Iris pigment epithelial cell (primary cell): ENCODE measurements around the gene LRRC58.

Source experiments
- DNase-seq: peaks from one replicate; pipeline ENCODE4 v3.0.0-alpha.2; 2011; ENCODE audit warnings: low read depth

LRRC58 gene

DNA sequence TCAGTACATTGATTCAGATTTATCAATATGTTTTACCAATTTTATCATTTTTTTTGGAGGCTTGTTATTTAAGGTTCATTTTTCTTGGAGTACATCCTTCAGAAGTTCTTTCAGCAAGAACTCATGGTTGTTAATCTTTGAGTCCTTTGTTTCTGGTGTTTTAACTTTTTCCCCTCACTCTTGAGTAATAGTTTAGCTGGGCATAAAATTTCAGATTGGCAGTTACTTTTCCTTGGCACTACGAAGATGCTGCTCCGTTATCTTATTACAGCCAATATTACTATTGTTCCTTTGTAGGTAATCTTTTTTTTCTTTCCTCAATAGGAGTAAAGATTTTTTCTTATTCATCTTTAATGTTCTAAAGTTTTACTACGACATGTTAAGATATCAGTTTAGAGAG lies 9.8 kb downstream of the LRRC58 start:
- no peak for DNase-seq

DNA sequence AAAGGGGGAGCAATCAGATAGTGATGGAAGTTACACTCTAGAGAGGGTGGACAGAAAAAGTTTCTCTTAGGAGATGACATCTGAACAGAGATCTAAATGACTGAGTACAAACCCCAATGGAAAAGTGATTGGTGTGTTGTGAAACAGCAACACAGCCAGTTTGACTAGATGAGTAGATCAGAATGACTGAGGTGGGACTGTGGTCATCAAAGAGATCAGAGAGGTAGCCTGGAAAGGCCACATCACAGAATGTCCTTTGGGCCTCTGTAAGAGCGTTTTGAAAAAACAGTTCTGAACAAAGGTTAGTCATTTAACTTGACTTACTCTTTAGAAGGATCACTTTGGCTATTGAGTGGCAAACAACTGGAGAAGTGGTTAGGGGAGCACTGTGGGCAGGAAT lies 10.6 kb downstream of the LRRC58 start:
- DNase-seq = no peak

DNA sequence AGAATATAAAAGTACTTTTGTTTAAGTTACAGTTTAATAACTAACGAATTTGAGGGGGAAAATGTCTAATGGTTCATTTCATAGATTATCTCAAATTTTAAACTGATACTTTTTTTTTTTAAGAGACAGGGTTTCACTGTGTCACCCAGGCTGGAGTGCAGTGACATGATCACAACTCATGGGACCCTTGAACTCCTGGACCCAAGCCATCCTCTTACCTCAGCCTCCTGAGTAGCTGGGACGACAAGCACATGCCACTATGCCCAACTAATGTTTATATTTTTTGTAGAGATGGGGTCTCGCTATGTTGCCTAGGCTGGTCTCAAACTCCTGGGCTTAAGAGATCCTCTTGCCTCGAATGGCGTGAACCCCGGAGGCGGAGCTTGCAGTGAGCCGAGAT lies 16.5 kb downstream of the LRRC58 start:
- DNase-seq = no peak

DNA sequence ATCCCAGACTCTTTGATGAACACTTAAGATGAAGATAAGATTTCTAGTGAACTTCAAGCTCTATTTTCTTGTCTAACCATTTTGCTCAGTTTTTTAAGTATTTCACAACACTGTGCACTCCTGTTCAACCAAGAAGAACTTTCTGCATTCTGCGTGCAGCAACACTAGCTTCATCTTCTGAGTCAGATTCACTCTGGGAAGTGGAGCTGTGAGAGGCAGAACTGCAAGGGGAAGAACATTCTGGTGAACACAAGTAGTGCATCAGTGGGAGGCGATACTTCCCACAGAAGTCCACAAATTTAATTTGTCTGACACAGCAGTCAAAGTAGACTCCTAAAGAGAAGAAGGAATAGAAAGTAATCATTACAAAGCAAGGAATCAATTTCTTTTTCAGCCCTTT lies 18.1 kb downstream of the LRRC58 start:
- peak; percentile 31 for DNase-seq

DNA sequence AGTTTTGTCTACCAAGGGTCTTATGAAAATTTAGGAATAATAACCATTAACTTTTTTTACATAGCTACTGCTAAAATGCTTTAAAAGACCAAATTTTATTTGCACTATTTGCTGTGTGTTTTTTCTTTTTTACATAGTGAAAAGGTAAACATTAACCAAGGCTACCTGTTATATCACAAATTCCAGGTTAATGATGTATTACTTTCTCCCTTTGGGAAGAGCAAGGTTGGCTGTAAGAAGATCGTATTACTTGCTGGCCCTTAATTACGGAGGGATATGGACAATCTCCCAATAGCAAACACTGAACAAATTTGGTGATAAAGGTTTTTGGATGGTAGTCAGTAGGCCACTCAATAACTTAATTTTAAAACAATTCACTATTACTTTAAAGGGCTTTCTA lies 22.4 kb downstream of the LRRC58 start:
- no peak for DNase-seq

DNA sequence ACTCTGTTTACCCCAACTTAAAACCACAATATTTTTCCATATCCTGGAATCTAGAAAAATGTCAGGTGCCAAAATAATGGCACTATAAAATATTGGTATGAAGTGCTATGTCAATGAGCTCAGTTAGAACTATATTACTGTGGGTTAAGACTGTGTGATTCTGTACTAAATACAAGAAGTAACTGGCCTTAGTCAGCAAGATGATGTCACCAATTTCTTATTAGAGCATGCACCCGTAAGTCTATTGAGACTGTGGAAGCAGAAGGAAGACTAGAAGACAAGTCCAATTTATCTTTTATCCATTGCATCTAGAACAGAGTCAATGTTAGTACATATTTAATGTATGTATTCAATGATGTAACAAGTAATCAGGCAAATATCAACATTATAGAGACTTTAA lies 25.0 kb downstream of the LRRC58 start:
- DNase-seq = peak; percentile 41

DNA sequence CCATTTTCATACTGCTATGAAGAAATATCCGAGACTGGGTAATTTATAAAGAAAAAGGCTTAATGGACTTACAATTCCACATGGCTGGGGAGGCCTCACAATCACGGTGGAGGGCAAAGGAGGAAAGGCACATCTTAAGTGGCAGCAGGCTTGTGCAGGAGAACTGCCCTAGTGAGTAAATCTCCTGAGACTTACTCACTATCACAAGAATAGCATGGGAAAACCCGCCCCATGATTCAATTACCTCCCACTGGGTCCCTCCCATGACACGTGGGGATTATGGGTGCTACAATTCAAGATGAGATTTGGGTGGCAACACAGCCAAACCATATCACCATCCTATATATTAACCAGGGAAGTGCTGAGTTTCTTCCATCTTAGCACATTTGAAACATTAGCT lies 25.4 kb downstream of the LRRC58 start:
- DNase-seq = peak; percentile 26

DNA sequence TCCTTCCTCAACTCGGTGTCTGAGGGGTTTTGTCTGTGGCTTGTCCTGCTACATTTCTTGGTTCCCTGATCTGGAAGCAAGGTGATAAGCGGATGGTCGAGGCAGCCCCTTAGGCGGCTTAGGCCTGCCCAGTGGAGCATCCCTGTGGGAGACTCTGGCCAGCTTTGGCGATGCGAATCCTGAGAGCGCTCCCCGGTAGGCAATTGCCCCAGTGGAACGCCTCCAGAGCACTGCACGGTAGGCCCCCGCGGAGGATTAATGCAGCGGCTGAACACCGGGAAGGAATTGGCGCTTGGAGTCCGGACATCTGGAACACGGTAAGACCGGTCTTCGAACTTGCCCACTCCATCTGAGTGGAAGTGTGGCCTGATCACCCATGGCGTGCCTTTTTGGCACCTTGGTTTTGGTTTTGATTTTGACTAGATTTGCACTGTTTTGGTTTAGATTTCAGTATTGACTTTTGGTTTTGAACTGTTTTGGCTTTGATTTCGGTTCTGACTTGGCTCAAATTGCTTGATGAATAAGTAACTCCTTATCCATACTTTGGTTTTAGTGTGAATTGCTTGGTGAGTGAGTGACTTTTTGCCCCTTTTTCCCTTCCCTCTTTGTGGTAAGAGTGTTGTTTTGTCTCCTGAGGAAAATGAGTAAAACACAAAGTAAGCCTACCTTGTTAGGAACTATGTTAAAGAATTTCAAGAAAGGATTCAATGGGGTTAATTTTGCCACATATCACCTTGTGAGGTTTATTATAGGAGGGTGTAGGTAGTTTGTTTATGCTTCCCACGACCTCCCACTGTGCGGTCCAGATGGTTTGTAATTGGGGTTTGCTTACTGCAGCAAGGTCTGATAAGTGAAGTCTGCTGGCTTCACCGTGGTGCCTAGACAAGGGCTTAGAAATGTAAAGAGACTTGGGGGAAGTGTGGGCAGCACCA lies 37.0 kb downstream of the LRRC58 start:
- no peak for DNase-seq

DNA sequence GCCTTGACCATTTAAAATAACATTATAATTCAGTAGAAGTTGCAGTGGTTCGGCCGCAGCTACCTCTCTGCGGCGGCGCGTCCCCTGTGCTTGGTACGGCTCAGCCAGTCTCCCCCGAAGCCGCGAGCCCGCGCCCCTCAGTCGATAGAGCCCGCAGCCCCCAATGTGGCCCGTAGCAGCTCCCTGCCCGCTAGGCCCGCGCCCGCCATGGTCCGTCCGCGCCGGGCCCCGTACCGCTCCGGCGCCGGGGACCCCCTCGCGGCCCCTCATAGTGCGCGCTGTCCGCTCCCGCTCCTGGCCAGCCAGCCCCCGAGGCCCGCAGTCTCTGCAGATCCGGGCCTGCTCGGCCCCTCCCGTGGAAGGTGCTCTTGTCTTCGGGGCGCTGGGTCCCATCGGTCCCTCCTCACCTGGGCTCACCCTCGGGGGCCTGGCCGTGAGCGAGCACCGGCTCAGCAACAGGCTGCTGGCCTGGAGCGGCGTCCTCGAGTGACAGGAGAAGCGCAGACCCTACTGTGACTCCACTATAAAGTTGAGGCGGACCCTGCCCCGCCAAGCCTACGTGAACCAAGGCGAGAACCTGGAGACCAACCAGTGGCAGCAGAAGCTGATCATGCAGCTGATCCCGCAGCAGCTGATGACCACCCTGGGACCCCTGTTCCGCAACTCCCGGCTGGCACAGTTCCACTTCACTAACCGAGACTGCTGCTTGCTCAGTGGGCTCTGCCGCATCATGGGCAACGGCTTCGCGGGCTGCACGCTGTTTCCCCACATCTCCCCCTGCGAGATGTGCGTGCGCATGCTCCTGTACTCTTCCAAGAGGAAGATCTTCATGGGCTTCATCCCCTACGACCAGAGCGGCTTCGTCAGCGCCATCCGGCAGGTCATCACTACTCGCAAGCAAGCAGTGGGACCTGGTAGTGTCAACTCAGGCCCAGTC lies 42.4 kb downstream of the LRRC58 start:
- no peak for DNase-seq

DNA sequence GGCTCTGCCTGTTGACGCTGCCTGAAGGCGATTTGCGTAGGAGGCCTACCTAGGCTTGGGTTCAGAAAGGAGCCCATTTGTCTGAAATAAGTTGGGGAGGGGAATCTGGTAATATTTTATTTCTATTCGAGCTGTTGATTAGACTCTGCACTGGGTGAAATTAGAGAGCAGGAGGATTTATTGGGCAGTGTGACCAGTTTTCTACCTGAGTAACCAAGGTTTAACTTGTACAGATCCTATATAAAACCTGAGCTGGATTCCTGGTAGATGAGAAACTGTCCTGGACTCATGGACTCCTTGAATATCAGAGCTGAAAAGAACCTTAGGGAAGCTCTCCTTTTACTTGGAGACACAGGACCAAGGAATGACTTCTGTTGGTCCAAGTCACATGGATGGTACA lies 44.5 kb downstream of the LRRC58 start:
- DNase-seq = no peak

DNA sequence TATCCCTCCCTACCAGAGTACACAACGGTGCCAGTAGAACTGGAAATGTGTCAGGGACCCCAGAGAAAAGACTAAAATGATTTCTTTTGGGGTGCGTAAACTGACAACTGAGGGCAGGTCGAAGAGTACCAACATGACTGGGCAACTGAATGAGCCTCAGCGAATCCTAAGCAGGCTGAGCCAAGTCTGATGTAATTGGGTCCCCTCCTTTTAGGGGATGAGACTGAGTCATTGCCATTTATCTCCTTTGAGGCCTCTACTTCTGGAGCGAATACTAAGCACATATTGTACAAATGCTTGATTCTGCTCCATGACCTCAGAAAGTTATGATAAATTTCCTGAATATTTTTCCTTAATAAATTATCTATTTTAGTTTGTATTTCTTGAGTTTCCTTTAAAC lies 46.8 kb downstream of the LRRC58 start:
- DNase-seq = no peak

DNA sequence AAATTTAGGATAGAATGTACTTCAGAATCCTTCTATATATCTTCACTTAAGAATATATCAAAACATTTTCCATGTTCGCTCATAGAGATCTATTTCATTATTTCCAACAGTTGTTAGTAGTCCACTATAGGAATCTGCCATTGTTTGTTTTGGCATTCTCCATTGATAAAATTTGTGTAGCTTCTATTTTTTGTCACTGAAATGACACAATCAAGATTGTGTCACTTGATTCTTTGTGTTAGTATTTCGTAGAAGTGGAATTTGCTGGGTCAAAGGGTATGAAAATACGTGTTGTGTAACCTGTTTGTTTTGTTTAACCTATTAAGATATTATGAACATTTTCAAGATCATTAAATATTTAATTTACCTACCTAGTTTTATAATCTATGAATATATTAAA lies 48.2 kb downstream of the LRRC58 start:
- no peak for DNase-seq

DNA sequence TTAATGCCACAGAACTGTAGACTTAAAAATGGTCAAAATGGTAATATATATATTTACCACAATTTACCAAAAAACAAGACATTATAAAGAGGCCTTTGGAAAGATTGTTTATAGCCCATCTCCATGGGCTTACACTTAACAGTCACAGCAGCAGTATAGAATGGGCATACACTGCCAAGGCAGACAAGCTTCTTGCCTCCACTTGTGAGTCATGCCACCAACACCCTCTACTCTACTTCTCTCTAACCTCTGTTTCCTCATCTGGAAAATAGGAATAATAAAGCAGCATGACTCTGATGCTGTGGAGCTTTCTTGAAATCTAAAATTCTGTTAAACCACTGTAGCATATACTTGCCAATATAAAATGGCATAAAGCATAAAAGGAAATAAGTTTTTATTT lies 49.8 kb downstream of the LRRC58 start:
- DNase-seq = no peak

DNA sequence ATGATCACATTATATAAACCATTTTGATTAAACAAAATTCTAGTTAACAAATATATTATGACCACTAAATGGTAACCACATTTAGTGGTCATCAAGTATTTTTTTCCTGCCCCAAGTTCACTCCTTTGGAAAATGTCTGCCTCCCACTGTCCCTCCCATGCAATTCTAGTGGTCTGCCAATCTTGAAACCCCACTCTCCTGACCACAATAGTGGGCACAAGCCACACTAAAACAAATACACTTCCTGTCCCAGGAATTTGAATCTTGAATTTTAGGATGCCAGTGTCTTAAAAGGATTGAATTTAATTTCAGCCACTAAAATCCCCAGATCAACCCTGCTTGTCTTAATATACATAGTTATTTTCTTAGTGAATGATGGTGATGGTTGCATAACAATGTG lies 50.2 kb downstream of the LRRC58 start:
- DNase-seq = no peak

DNA sequence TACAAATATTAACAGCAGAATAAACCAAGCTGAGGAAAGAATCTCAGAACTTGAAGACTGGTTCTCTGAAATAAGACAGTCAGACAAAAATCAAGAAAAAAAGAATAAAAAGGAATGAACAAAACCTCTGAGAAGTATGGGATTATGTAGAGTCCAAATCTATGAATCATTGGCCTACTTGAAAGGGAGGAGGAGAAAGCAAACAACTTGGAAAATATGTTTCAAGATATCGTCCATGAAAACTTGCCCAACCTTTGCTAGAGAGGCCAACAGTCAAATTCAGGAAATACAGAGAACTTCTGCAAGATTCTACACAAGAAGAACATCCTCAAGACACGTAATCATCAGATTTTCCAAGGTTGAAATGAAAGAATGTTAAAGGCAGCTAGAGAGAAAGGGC lies 57.6 kb downstream of the LRRC58 start:
- peak; percentile 67 for DNase-seq

DNA sequence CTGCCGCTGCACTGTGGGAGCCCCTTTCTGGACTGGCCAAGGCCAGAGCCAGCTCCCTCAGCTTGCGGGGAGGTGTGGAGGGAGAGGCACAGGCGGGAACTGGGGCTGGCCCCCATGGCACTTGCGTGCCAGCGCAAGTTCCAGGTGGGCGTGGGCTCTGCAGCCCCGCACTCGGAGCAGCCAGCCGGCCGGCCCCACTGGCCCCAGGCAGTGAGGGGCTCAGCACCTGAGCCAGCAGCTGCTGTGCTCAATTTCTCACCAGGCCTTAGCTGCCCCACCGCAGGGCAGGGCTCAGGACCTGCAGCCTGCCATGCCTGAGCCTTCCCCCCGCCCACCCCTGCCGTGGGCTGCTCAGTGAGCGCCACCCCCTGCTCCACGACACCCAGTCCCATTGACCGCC lies 59.5 kb downstream of the LRRC58 start:
- DNase-seq = no peak

DNA sequence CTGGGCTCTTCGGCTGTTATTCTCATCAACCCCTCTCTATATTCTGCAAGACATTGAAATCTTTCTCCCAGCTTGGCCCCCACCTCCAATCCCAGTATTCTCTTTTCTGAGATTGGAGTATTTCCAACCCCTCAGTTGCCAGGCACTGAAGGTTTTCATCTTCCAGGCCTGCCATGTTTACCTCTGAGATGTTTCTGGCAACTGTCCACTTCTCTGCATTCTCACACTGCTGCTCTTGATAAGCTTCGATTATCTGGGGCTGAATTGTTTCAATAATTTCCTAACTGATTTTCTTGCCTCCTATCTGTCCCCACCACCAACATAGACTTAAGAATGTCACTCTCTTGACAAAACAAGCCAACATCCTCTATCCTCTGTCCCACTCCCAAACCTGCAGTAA lies 62.7 kb downstream of the LRRC58 start:
- DNase-seq = no peak

DNA sequence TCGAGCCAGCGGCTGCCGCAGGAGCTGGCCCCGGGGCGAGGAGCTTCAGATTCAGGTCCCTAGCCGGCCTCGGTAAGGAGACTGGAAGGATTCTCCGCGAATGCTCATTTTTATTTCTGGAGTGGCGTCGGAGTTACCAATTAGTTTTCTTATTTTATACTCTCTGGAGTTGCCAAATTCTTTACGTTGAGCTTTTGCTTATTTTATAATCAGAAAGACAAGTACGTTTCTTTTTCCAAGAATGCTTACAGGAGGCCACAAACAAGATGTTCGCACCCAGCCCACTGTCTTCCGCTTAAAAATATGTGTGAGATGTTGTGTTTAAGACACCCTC lies 63.7 kb downstream of the LRRC58 start:
- DNase-seq = no peak

DNA sequence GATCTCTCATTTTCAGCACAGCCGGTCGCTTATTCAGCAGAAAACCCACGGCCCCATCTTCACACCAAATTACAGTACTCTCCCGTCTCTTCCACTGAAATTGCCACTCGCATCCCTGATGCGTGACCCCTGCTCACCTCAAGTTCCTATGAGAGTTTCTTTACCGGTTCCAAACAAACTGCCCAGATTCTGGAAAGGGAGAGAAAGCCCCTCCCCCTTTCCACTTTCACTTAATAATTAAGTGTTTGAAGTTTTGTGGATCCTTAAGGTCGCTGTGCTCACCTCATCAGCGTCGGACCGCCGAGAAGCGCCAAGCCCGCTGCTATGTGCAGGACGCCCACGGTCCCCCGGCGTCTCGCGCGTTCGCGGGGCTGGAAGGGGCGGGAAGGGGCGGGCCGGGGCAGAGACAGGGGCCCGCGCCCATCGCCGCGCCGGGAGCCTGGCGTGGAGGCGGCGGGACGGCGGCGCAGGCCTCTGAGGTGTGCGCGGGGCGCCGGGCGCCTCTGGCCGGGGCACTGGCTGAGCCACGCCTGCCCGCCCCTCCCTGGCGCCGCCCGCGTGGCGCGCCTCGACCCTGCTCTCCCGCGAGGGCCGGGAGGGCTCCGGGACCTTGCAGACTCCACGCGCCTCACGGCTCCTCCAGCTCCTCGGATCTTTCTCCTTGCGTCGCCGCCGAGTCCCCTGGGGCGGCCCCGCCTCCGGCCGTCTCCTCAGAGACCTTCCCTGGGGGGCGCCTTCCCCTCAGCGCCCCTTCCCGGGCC lies 64.2 kb downstream of the LRRC58 start, which contains the start of gene GPR156:
Gene GPR156 (minus strand): TSS at position 476 of the 761 bp plus-strand sequence. CDS start 41,124 bp downstream, outside the sequence.
- no peak for DNase-seq

DNA sequence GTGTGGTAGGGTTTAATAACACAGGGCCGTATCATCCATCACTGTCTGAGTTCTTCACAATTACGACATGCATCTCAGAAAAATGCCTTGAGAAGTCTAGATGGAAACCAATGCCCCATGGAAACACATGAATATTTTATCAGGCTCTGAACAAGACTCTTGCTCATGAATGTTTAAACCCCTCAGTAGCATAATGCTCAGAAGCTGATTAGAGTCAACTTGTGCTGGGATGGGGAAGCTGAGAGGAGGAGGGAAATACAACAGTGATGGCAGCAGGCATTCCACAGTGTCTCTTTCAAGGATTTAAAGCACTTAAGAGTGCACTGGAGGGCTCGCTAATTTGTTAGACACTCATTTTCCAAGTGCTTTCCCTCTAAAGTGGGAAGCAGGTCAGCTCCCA lies 67.9 kb downstream of the LRRC58 start:
- DNase-seq = no peak

DNA sequence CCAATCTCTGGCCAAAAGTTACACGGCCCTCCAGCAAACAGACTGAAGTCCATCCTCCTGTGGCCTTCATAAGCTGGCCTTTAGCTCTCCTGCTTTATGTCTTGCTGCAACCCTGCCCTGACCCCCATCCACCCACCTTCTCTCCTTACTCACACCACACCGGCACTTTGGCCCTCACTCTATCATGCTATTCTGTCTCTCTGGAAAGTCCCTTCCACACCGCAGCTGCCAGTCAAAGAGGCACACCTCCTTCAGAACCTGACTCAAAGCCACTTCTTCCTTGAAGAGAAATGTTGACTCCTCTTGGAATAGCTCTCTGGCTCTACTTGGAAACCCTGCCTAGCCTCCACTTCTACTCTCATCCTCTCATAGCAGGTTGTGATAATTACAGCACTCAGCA lies 68.6 kb downstream of the LRRC58 start:
- DNase-seq = no peak

DNA sequence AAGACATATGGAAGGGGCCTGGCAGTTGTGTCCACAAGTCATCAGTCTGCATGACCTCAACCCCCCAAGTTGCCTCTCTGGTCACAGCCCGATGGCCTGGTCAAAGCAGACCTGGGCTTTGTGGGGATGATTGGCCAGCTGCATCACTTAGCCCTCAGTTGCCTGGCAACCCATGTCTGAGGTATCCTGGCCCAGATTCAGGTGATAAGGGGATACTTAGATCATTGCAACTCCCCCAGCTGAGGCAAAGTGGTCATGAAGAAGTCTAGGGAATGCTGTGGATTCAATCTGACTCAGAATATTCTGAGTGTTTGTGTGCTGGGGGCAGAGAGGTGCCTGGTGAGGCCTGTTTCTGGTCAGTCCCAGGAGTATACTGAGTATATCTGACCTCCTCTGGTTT lies 69.1 kb downstream of the LRRC58 start:
- DNase-seq = no peak
